ENCODE data around the gene XRN2. TPM values are rescaled to one million over a fixed set of nuclear protein-coding genes. Genes with fewer than 3 reads are reported as not detected.
A peak's percentile ranks its signal among the peaks of the same experiment; 100 is the strongest.

Gene XRN2
- polyA plus RNA-seq, 3 donors, result 53.1 to 111 (median 101) TPM

GRCh38 chr20:21353236-21353635 lies 50.1 kb downstream of the XRN2 start:
- peaks cover 57 to 73% of the 10 kb centered on the region in 2 donors for H3K36me3 Mint-ChIP-seq
- intact Hi-C loops (cut with micrococcal nuclease), result no loop called here
- H3K27ac Mint-ChIP-seq, result peak overlapping the region in 1 of 7 donors; percentile 41

GRCh38 chr20:21355981-21356380 lies 52.9 kb downstream of the XRN2 start:
- no peak overlapping the region for H2AFZ ChIP-seq (ENCODE audit: insufficient read depth, low read depth, low read length, poor library complexity, severe bottlenecking)
- H3K79me2 ChIP-seq (ENCODE audit: insufficient read depth, low read length), result no peaks in the 10 kb centered on the region
- intact Hi-C loops (cut with micrococcal nuclease), result no loop called here
- no CpG with 5 or more reads among the region's 1 CpG for WGBS (ENCODE audit: insufficient coverage)
- H3K27me3 Mint-ChIP-seq (ENCODE audit: low read depth in 3 of 3), result peaks cover 0 to 2% (median 0%) of the 10 kb centered on the region in 3 donors
- H3K27ac Mint-ChIP-seq, result no peak overlapping the region
- no peaks in the 10 kb centered on the region for H3K27me3 ChIP-seq (ENCODE audit: control insufficient read depth in 2 of 2, insufficient read depth in 2 of 2, low read length in 2 of 2)
- no peak for TF ChIP-seq CTCF (IDR thresholded peaks at IDR 0.05)
- no peak overlapping the region for H3K4me3 ChIP-seq (replicated peaks in 1 of 3; ENCODE audit: low read depth in 2 of 3, low read length in 3 of 3)
- no peaks in the 10 kb centered on the region for H3K9me3 ChIP-seq (replicated peaks in 1 of 2; ENCODE audit: control insufficient read depth in 1 of 2, insufficient read depth in 1 of 2, low read length in 2 of 2)
- H3K4me3 Mint-ChIP-seq, result no peak overlapping the region
- no peak overlapping the region for H3K27ac ChIP-seq (ENCODE audit: low read depth in 1 of 2, low read length in 2 of 2)
- DNase-seq, result no peak
- H3K36me3 Mint-ChIP-seq, result peaks cover 56 to 75% of the 10 kb centered on the region in 2 donors
- H3K4me1 Mint-ChIP-seq, result peaks cover 12% of the 10 kb centered on the region
- no peak overlapping the region for H3K9ac ChIP-seq (ENCODE audit: insufficient read depth, low read length, poor library complexity, severe bottlenecking)
- H3K9me3 Mint-ChIP-seq, result no peaks in the 10 kb centered on the region
- H3K36me3 ChIP-seq (replicated peaks in 1 of 2; ENCODE audit: control insufficient read depth in 1 of 2, insufficient read depth in 2 of 2, low read length in 2 of 2), result peaks cover 79 to 96% of the 10 kb centered on the region in 2 donors
- H4K20me1 ChIP-seq (ENCODE audit: insufficient read depth, low read length), result peaks cover 34% of the 10 kb centered on the region
- H3K4me2 ChIP-seq (replicated peaks; ENCODE audit: extremely low read depth, low read length, poor library complexity, severe bottlenecking), result no peak overlapping the region
- peaks cover 3 to 11% of the 10 kb centered on the region in 2 donors for H3K4me1 ChIP-seq (ENCODE audit: control insufficient read depth in 1 of 2, insufficient read depth in 2 of 2, low read length in 2 of 2)

More at GRCh38 chr20:21353236-21353635, 50.1 kb downstream of the XRN2 start:
- Histone ChIP-seq H3K9ac (ENCODE audit: insufficient read depth, low read length, poor library complexity, severe bottlenecking) (no peak overlapping the region), H3K36me3 (replicated peaks in 1 of 2; ENCODE audit: control insufficient read depth in 1 of 2, insufficient read depth in 2 of 2, low read length in 2 of 2) (peaks cover 82 to 96% of the 10 kb centered on the region in 2 donors), H3K27me3 (ENCODE audit: control insufficient read depth in 2 of 2, insufficient read depth in 2 of 2, low read length in 2 of 2) (no peaks in the 10 kb centered on the region), H4K20me1 (ENCODE audit: insufficient read depth, low read length) (peaks cover 35% of the 10 kb centered on the region), H3K27ac (ENCODE audit: low read depth in 1 of 2, low read length in 2 of 2) (no peak overlapping the region), H3K4me1 (ENCODE audit: control insufficient read depth in 1 of 2, insufficient read depth in 2 of 2, low read length in 2 of 2) (no peaks in the 10 kb centered on the region), H2AFZ (ENCODE audit: insufficient read depth, low read depth, low read length, poor library complexity, severe bottlenecking) (no peak overlapping the region), H3K79me2 (ENCODE audit: insufficient read depth, low read length) (no peaks in the 10 kb centered on the region), H3K4me3 (replicated peaks in 1 of 3; ENCODE audit: low read depth in 2 of 3, low read length in 3 of 3) (no peak overlapping the region), H3K4me2 (replicated peaks; ENCODE audit: extremely low read depth, low read length, poor library complexity, severe bottlenecking) (no peak overlapping the region), H3K9me3 (replicated peaks in 1 of 2; ENCODE audit: control insufficient read depth in 1 of 2, insufficient read depth in 1 of 2, low read length in 2 of 2) (no peaks in the 10 kb centered on the region)
- no CpG with 5 or more reads among the region's 1 CpG for WGBS (ENCODE audit: insufficient coverage)
- no peaks in the 10 kb centered on the region for H3K9me3 Mint-ChIP-seq
- H3K4me3 Mint-ChIP-seq, result no peak overlapping the region
- no peaks in the 10 kb centered on the region for H3K27me3 Mint-ChIP-seq (ENCODE audit: low read depth in 3 of 3)
- H3K4me1 Mint-ChIP-seq, result no peaks in the 10 kb centered on the region
- TF ChIP-seq CTCF (IDR thresholded peaks at IDR 0.05), result no peak
- no peak for DNase-seq

Data from CD14-positive monocyte (primary cell).